Thyroid gland (tissue), 4 donors: ENCODE data around the gene FAM114A2. TPM values are rescaled to one million over a fixed set of nuclear protein-coding genes. Genes with fewer than 3 reads are reported as not detected.

Experiments used
- DNase-seq, 2 donors: peaks; one replicate each; pipeline ENCODE4 v3.0.0-alpha.2; 2019
- H3K27ac ChIP-seq, 3 donors: fragments of 200-600 bp; sonication (generic); 1 replicate in 2 of 3; 2 replicates in 1 of 3; pipeline ENCODE4 v1.5.1; 2016 to 2019; ENCODE audit warnings: mild to moderate bottlenecking in 1 of 3, moderate library complexity in 1 of 3
- H3K27me3 ChIP-seq: fragments of 200-600 bp; sonication (generic); one replicate; pipeline ENCODE4 v1.5.1; 2019
- H3K36me3 ChIP-seq, 2 donors: fragments of 200-600 bp; sonication (generic); one replicate each; pipeline ENCODE4 v1.5.1; 2016 to 2019
- H3K4me1 ChIP-seq, 2 donors: fragments of 200-600 bp; sonication (generic); one replicate each; pipeline ENCODE4 v1.5.1; 2017 to 2019
- H3K4me3 ChIP-seq, 3 donors: fragments of 200-600 bp; sonication (generic); replicated peaks in 1 of 3; 1 replicate in 2 of 3; 2 replicates in 1 of 3; pipeline ENCODE4 v1.5.1; 2016; ENCODE audit warnings: mild to moderate bottlenecking in 1 of 3
- H3K9me3 ChIP-seq: fragments of 200-600 bp; sonication (generic); one replicate; pipeline ENCODE4 v1.5.1; 2017
- CTCF ChIP-seq, 6 experiments: fragments of 200-600 bp in 3 of 6; fragments of 450-650 bp in 3 of 6; sonication (generic) in 3 of 6; IDR thresholded peaks; one replicate each; pipeline ENCODE4 v1.5.1; 2016 to 2019; ENCODE audit warnings: antibody characterized with exemption in 6 of 6, mild to moderate bottlenecking in 2 of 6, inconsistent platforms in 1 of 6, moderate library complexity in 1 of 6
- POLR2A ChIP-seq, 2 donors: fragments of 450-650 bp; IDR thresholded peaks; one replicate each; pipeline ENCODE4 v1.6.1; 2017; ENCODE audit warnings: antibody characterized with exemption in 2 of 2, mild to moderate bottlenecking in 2 of 2, moderate library complexity in 1 of 2
- WGBS, 2 donors: methylation state at CpG; one replicate each; pipeline ENCODE4 v1.1.5; 2017; 5-methylcytosine and 5-hydroxymethylcytosine counted together
- intact Hi-C: fragments of 100-400 bp; cut with DNase I; formaldehyde crosslinking; loops from one replicate; pipeline ENCODE4 v1.15.1; 2023
- total RNA-seq, 4 donors: library from RNA; depleted of rRNA; stranded (reverse); fragments of >200 nt; gene quantifications; one replicate each; pipeline ENCODE4 v1.2.3, GENCODE V29; 2016

The FAM114A2 gene
- total RNA-seq, 4 donors from 2014 or later, result 21.1 to 28.9 (median 23.3) TPM

- Histone ChIP-seq H3K4me3 (no peak overlapping the region), H3K9me3 (no peaks in the 10 kb centered on the region), H3K36me3 (no peaks in the 10 kb centered on the region), H3K27me3 (no peaks in the 10 kb centered on the region), H3K4me1 (no peaks in the 10 kb centered on the region), H3K27ac (no peak overlapping the region)
- DNase-seq, result no peak
- no peak for TF ChIP-seq CTCF (IDR thresholded peaks at IDR 0.05)
- no peak for TF ChIP-seq POLR2A (IDR thresholded peaks at IDR 0.05)
- intact Hi-C loops, result no loop called here
- 58 to 60% methylated on average over 4 to 5 of the region's 5 CpGs for WGBS, 2 donors
These were observed 79.4 kb downstream of the FAM114A2 start for GRCh38 chr5:153959134-153959957.

- Histone ChIP-seq H3K27me3 (no peaks in the 10 kb centered on the region), H3K27ac (no peak overlapping the region), H3K9me3 (no peaks in the 10 kb centered on the region), H3K4me1 (no peaks in the 10 kb centered on the region), H3K36me3 (no peaks in the 10 kb centered on the region), H3K4me3 (no peak overlapping the region)
- no peak for DNase-seq
- 72% methylated on average over 4 of the region's 4 CpGs for WGBS, 2 donors
- TF ChIP-seq POLR2A (IDR thresholded peaks at IDR 0.05), result no peak
- no peak for TF ChIP-seq CTCF (IDR thresholded peaks at IDR 0.05)
- intact Hi-C loops, result no loop called here
These were observed 81.5 kb downstream of the FAM114A2 start for GRCh38 chr5:153957205-153957604.

DNA sequence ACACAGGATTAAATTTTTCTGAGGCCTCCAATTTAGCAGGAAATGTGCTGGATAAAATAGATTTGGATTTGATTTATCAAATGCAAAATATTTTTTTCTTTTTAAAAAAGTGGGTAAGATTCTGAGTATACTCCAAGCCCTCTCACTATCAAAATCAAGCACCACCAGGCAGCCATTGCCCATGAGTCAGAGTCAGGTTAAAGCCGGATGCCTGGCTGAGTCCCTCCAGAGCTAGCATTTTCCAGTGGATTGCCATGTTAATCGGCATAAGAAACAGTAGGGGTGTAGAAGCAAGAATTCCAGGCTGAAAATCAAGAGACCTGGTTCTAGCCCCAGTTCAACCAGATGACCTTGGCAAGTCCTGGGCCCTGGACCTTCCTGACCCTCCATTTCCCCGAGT, 85.3 kb downstream of the FAM114A2 start:
- WGBS, 2 donors, result 82 to 86% methylated on average over 3 of the region's 3 CpGs
- H3K9me3 ChIP-seq, result no peaks in the 10 kb centered on the region
- no peaks in the 10 kb centered on the region for H3K4me1 ChIP-seq
- H3K27me3 ChIP-seq, result no peaks in the 10 kb centered on the region
- no peak for DNase-seq
- intact Hi-C loops, result no loop called here
- H3K4me3 ChIP-seq, result no peak overlapping the region
- TF ChIP-seq POLR2A (IDR thresholded peaks at IDR 0.05) (no peak), CTCF (IDR thresholded peaks at IDR 0.05) (no peak)
- H3K27ac ChIP-seq, result no peak overlapping the region
- H3K36me3 ChIP-seq, result no peaks in the 10 kb centered on the region

GRCh38 chr5:153952893-153953292, 85.8 kb downstream of the FAM114A2 start:
- no peaks in the 10 kb centered on the region for H3K27me3 ChIP-seq
- intact Hi-C loops, result no loop called here
- no peak for DNase-seq
- H3K4me1 ChIP-seq, result no peaks in the 10 kb centered on the region
- H3K27ac ChIP-seq, result no peak overlapping the region
- 69 to 75% methylated on average over 2 of the region's 2 CpGs for WGBS, 2 donors
- H3K36me3 ChIP-seq, result no peaks in the 10 kb centered on the region
- TF ChIP-seq CTCF (IDR thresholded peaks at IDR 0.05) (no peak), POLR2A (IDR thresholded peaks at IDR 0.05) (no peak)
- H3K4me3 ChIP-seq, result no peak overlapping the region
- H3K9me3 ChIP-seq, result no peaks in the 10 kb centered on the region

- Histone ChIP-seq H3K4me3 (no peak overlapping the region), H3K4me1 (no peaks in the 10 kb centered on the region), H3K27me3 (no peaks in the 10 kb centered on the region), H3K36me3 (no peaks in the 10 kb centered on the region), H3K27ac (no peak overlapping the region), H3K9me3 (no peaks in the 10 kb centered on the region)
- TF ChIP-seq POLR2A (IDR thresholded peaks at IDR 0.05) (no peak), CTCF (IDR thresholded peaks at IDR 0.05) (no peak)
- intact Hi-C loops, result no loop called here
- DNase-seq, result no peak
- whole genome bisulfite sequencing, 2 donors, result 84 to 96% methylated on average over 1 of the region's 1 CpG
These were observed 86.7 kb downstream of the FAM114A2 start for GRCh38 chr5:153952057-153952456.
